Measurements from ENCODE around the gene MR1. TPM values are rescaled to one million over a fixed set of nuclear protein-coding genes. Genes with fewer than 3 reads are reported as not detected.
A peak's percentile ranks its signal among the peaks of the same experiment; 100 is the strongest.

The MR1 gene
- total and polyA plus RNA-seq, 2 of the 13 experiments (the other 11 are each of a cell fraction or from before 2014, with no cell fraction given), result 7.7 to 10.4 TPM

DNA sequence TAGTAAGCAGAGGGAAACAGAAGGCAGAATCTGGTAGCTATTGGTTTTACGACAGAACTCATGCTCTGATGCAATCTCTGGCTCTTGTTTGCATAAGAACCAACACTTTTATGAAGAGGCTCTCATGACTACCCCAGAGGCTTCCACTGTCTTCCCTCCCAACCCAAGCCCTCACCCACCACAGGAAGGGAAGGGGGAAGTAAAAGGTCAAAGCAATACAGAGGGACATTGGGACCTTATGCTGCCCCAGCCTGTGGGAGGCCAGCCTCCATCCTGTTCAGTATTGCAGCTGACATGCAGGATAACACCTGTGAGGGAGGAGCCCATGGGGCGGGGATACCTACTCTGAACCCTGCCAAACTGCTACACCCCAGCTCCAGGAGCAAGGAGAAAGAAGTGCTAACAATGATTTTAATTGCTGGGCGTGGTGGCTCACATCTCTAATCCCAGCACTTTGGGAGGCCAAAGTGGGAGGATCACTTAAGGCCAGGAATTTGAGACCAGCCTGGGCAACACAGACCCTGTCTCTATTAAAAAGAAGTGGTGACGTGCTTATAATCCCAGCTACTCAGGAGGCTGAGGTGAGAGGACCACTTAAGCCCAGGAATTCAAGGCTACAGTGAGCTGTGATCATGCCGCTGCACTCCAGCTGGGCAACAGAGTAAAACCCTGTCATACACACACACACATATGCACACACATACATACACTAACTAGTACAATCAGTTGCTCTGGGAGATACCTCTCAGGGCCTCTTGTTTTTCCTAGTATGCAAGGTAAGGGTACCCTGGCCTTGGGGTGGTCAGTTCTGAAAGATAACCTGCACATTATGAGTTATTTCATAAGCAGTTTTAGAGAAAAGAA lies 9.5 kb downstream of the MR1 start (continued):
- TF ChIP-seq, protein P1, sequence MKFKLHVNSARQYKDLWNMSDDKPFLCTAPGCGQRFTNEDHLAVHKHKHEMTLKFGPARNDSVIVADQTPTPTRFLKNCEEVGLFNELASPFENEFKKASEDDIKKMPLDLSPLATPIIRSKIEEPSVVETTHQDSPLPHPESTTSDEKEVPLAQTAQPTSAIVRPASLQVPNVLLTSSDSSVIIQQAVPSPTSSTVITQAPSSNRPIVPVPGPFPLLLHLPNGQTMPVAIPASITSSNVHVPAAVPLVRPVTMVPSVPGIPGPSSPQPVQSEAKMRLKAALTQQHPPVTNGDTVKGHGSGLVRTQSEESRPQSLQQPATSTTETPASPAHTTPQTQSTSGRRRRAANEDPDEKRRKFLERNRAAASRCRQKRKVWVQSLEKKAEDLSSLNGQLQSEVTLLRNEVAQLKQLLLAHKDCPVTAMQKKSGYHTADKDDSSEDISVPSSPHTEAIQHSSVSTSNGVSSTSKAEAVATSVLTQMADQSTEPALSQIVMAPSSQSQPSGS (CRISPR knock-in tag; IDR thresholded peaks at IDR 0.05), result 0 out of 2 replicates have a peak, but pooled peaks have one; percentile 26
- TF ChIP-seq, protein P2, sequence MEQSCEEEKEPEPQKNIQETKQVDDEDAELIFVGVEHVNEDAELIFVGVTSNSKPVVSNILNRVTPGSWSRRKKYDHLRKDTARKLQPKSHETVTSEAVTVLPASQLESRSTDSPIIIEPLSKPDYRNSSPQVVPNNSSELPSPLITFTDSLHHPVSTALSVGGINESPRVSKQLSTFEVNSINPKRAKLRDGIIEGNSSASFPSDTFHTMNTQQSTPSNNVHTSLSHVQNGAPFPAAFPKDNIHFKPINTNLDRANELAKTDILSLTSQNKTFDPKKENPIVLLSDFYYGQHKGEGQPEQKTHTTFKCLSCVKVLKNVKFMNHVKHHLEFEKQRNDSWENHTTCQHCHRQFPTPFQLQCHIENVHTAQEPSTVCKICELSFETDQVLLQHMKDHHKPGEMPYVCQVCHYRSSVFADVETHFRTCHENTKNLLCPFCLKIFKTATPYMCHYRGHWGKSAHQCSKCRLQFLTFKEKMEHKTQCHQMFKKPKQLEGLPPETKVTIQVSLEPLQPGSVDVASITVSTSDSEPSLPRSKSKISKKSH (CRISPR knock-in tag; IDR thresholded peaks at IDR 0.05; ENCODE audit: borderline replicate concordance), result no peak
- no peak for TF ChIP-seq ZSCAN29 (CRISPR knock-in tag; conservative IDR thresholded peaks at IDR 0.05)
- TF ChIP-seq CHCHD3 (CRISPR knock-in tag; IDR thresholded peaks at IDR 0.05), result no peak
- no peak for TF ChIP-seq NCOA1 (CRISPR knock-in tag; IDR thresholded peaks at IDR 0.05)
- no peak for TF ChIP-seq ZSCAN22 (CRISPR knock-in tag; IDR thresholded peaks at IDR 0.05)
- no peak for TF ChIP-seq ELF1 (CRISPR knock-in tag; IDR thresholded peaks at IDR 0.05)
- TF ChIP-seq ZBTB7A (CRISPR knock-in tag; IDR thresholded peaks at IDR 0.05), result no peak
- no peak for TF ChIP-seq RNF2 (conservative IDR thresholded peaks at IDR 0.05; ENCODE audit: low read depth)
- TF ChIP-seq ZNF432 (CRISPR knock-in tag; IDR thresholded peaks at IDR 0.05; ENCODE audit: borderline replicate concordance), result no peak
- TF ChIP-seq ZNF562 (CRISPR knock-in tag; IDR thresholded peaks at IDR 0.05; ENCODE audit: borderline replicate concordance), result no peak
- TF ChIP-seq DMAP1 (CRISPR knock-in tag; IDR thresholded peaks at IDR 0.05), result no peak
- TF ChIP-seq SMC3 (IDR thresholded peaks at IDR 0.05; ENCODE audit: low read length), result no peak; the same call in 1 of the 2 replicates
- TF ChIP-seq TAF1 (CRISPR knock-in tag; IDR thresholded peaks at IDR 0.05), result no peak
- TF ChIP-seq RAD51 (IDR thresholded peaks at IDR 0.05; ENCODE audit: borderline replicate concordance), result no peak
- no peak for TF ChIP-seq ZNF615 (CRISPR knock-in tag; IDR thresholded peaks at IDR 0.05; ENCODE audit: borderline replicate concordance)
- no peak for TF ChIP-seq JUNB (CRISPR knock-in tag; IDR thresholded peaks at IDR 0.05; ENCODE audit: borderline replicate concordance)
- TF ChIP-seq HHEX (CRISPR knock-in tag; IDR thresholded peaks at IDR 0.05), result peak; percentile 60; the same call in 1 of the 2 replicates
- TF ChIP-seq, protein P3, sequence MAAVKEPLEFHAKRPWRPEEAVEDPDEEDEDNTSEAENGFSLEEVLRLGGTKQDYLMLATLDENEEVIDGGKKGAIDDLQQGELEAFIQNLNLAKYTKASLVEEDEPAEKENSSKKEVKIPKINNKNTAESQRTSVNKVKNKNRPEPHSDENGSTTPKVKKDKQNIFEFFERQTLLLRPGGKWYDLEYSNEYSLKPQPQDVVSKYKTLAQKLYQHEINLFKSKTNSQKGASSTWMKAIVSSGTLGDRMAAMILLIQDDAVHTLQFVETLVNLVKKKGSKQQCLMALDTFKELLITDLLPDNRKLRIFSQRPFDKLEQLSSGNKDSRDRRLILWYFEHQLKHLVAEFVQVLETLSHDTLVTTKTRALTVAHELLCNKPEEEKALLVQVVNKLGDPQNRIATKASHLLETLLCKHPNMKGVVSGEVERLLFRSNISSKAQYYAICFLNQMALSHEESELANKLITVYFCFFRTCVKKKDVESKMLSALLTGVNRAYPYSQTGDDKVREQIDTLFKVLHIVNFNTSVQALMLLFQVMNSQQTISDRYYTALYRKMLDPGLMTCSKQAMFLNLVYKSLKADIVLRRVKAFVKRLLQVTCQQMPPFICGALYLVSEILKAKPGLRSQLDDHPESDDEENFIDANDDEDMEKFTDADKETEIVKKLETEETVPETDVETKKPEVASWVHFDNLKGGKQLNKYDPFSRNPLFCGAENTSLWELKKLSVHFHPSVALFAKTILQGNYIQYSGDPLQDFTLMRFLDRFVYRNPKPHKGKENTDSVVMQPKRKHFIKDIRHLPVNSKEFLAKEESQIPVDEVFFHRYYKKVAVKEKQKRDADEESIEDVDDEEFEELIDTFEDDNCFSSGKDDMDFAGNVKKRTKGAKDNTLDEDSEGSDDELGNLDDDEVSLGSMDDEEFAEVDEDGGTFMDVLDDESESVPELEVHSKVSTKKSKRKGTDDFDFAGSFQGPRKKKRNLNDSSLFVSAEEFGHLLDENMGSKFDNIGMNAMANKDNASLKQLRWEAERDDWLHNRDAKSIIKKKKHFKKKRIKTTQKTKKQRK (IDR thresholded peaks at IDR 0.05; ENCODE audit: low read length), result no peak
- no peak for TF ChIP-seq POLR2G (IDR thresholded peaks at IDR 0.05; ENCODE audit: low read depth, low read length)
- TF ChIP-seq, protein P4, sequence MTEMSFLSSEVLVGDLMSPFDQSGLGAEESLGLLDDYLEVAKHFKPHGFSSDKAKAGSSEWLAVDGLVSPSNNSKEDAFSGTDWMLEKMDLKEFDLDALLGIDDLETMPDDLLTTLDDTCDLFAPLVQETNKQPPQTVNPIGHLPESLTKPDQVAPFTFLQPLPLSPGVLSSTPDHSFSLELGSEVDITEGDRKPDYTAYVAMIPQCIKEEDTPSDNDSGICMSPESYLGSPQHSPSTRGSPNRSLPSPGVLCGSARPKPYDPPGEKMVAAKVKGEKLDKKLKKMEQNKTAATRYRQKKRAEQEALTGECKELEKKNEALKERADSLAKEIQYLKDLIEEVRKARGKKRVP (CRISPR knock-in tag; IDR thresholded peaks at IDR 0.05), result peak in 1 of 2 experiments; percentile 96; a peak in 2 of 4 replicates
- TF ChIP-seq DR1 (CRISPR knock-in tag; IDR thresholded peaks at IDR 0.05), result no peak
- no peak for TF ChIP-seq ZNF343 (CRISPR knock-in tag; IDR thresholded peaks at IDR 0.05)
